Neural cell (in vitro differentiated cells): ENCODE data around the gene BCKDHB. TPM values are rescaled to one million over a fixed set of nuclear protein-coding genes. Genes with fewer than 3 reads are reported as not detected.

Source experiments
- H2AFZ ChIP-seq: fragments of 200-600, 300-800 bp; sonication (generic), shearing (Covaris generic); 2 replicates; pipeline ENCODE4 v1.6.0; 2014; ENCODE audit warnings: low read depth, mild to moderate bottlenecking, antibody characterized with exemption, low read length, moderate library complexity
- H3F3A ChIP-seq: fragments of 200-600 bp; shearing (Covaris generic); 2 replicates; pipeline ENCODE4 v1.6.1; 2016; ENCODE audit warnings: mild to moderate bottlenecking, moderate library complexity, mixed read lengths, antibody characterized with exemption, low read length; ENCODE audit not compliant: insufficient read depth, poor library complexity, severe bottlenecking
- H3K27ac ChIP-seq: fragments of 200-600, 300-800 bp; sonication (generic), shearing (Covaris generic); 2 replicates; pipeline ENCODE4 v1.5.1; 2014; ENCODE audit warnings: mild to moderate bottlenecking, low read length, moderate library complexity
- H3K27me3 ChIP-seq: fragments of 300-800, 200-600 bp; sonication (generic), shearing (Covaris generic); 2 replicates; pipeline ENCODE4 v1.6.0; 2014; ENCODE audit warnings: mild to moderate bottlenecking, low read depth, low read length, moderate library complexity; ENCODE audit not compliant: insufficient read depth
- H3K36me3 ChIP-seq: fragments of 300-800, 200-600 bp; sonication (generic), shearing (Covaris generic); 2 replicates; pipeline ENCODE4 v1.5.1; 2014; ENCODE audit warnings: mild to moderate bottlenecking, antibody characterized with exemption, low read length, moderate library complexity; ENCODE audit not compliant: insufficient read depth
- H3K4me2 ChIP-seq: fragments of 300-800, 200-600 bp; sonication (generic), shearing (Covaris generic); 2 replicates; pipeline ENCODE4 v1.6.0; 2014; ENCODE audit warnings: mild to moderate bottlenecking, low read length
- H3K4me3 ChIP-seq: fragments of 300-800, 200-600 bp; sonication (generic), shearing (Covaris generic); 2 replicates; pipeline ENCODE4 v1.5.1; 2014; ENCODE audit warnings: mild to moderate bottlenecking, low read length, moderate library complexity
- H3K79me2 ChIP-seq: fragments of 200-600 bp; shearing (Covaris generic); replicated peaks from 2 replicates; pipeline ENCODE4 v1.6.0; 2014; ENCODE audit warnings: mild to moderate bottlenecking, low read length, moderate library complexity; ENCODE audit not compliant: insufficient read depth
- H3K9ac ChIP-seq: fragments of 300-800, 200-600 bp; sonication (generic), shearing (Covaris generic); 2 replicates; pipeline ENCODE4 v1.6.1; 2016; ENCODE audit warnings: mild to moderate bottlenecking, low read length, mixed read lengths
- H3K9me2 ChIP-seq: fragments of 200-600 bp; shearing (Covaris generic); 2 replicates; pipeline ENCODE4 v1.6.1; 2016; ENCODE audit warnings: mild to moderate bottlenecking, low read length, mixed read lengths; ENCODE audit not compliant: insufficient read depth
- H3K9me3 ChIP-seq: fragments of 200-600, 300-800 bp; sonication (generic), shearing (Covaris generic); 2 replicates; pipeline ENCODE4 v1.6.1; 2016; ENCODE audit warnings: mild to moderate bottlenecking, mixed run types, low read length, moderate library complexity, mixed read lengths
- H4K20me1 ChIP-seq: fragments of 200-600 bp; shearing (Covaris generic); 2 replicates; pipeline ENCODE4 v1.6.1; 2016; ENCODE audit warnings: mild to moderate bottlenecking, mixed run types; ENCODE audit not compliant: insufficient read depth
- CTCF ChIP-seq: fragments of 450-650 bp; IDR thresholded peaks from 2 replicates; pipeline ENCODE4 v1.5.1; 2014; ENCODE audit warnings: antibody characterized with exemption, mild to moderate bottlenecking, moderate library complexity; ENCODE audit not compliant: poor library complexity, severe bottlenecking
- EP300 ChIP-seq: fragments of 450-650 bp; conservative IDR thresholded peaks from 2 replicates; pipeline ENCODE4 v1.6.1; 2014; ENCODE audit warnings: antibody characterized with exemption, mild to moderate bottlenecking, moderate library complexity; ENCODE audit not compliant: poor library complexity, severe bottlenecking
- EZH2 ChIP-seq: fragments of 200-600, 300-800 bp; shearing (Covaris generic), sonication (generic); IDR thresholded peaks from 2 replicates; pipeline ENCODE4 v1.6.1; 2014; ENCODE audit warnings: antibody characterized with exemption, low read length, borderline replicate concordance, mild to moderate bottlenecking; ENCODE audit not compliant: insufficient read depth, poor library complexity, severe bottlenecking
- MXI1 ChIP-seq: fragments of 450-650 bp; conservative IDR thresholded peaks from 2 replicates; pipeline ENCODE4 v1.6.1; 2014; ENCODE audit warnings: antibody characterized with exemption, mild to moderate bottlenecking; ENCODE audit not compliant: poor library complexity, severe bottlenecking
- POLR2AphosphoS5 ChIP-seq: IDR thresholded peaks from 2 replicates; pipeline ENCODE4 v1.6.1; 2012
- RAD21 ChIP-seq: fragments of 450-650 bp; conservative IDR thresholded peaks from 2 replicates; pipeline ENCODE4 v1.6.1; 2014; ENCODE audit warnings: antibody characterized with exemption, mild to moderate bottlenecking, moderate library complexity
- REST ChIP-seq: IDR thresholded peaks from 2 replicates; pipeline ENCODE4 v1.6.1; 2012; ENCODE audit warnings: borderline replicate concordance
- SMC3 ChIP-seq: fragments of 450-650 bp; conservative IDR thresholded peaks from 2 replicates; pipeline ENCODE4 v1.6.1; 2014; ENCODE audit warnings: antibody characterized with exemption, mild to moderate bottlenecking, moderate library complexity; ENCODE audit not compliant: poor library complexity
- TAF1 ChIP-seq: IDR thresholded peaks from 2 replicates; pipeline ENCODE4 v1.6.1; 2012; ENCODE audit warnings: low read depth
- polyA plus RNA-seq: library from polyadenylated mRNA; depleted of rRNA; stranded (reverse); fragments of >200 nt; gene quantifications from 2 replicates; pipeline ENCODE4 v1.2.3, GENCODE V29; 2014

The BCKDHB gene
- polyA plus RNA-seq, 1 donor from 2014 or later, result 16.1 TPM

GRCh38 chr6:80276861-80277260, 170.4 kb downstream of the BCKDHB start:
- Histone ChIP-seq H3K4me3 (no peak overlapping the region), H4K20me1 (no peaks in the 10 kb centered on the region), H2AFZ (no peak overlapping the region), H3K9me3 (no peaks in the 10 kb centered on the region), H3F3A (no peaks in the 10 kb centered on the region), H3K4me2 (no peak overlapping the region), H3K27ac (no peak overlapping the region), H3K79me2 (no peaks in the 10 kb centered on the region), H3K9me2 (no peaks in the 10 kb centered on the region), H3K27me3 (no peaks in the 10 kb centered on the region), H3K9ac (no peak overlapping the region), H3K36me3 (no peaks in the 10 kb centered on the region)
- no peak for TF ChIP-seq CTCF
- no peak for TF ChIP-seq REST
- TF ChIP-seq RAD21, result no peak
- TF ChIP-seq MXI1, result no peak
- no peak for TF ChIP-seq POLR2AphosphoS5
- TF ChIP-seq SMC3, result no peak

- Histone ChIP-seq H3K4me3 (no peak overlapping the region), H3K27me3 (no peaks in the 10 kb centered on the region), H3K79me2 (no peaks in the 10 kb centered on the region), H3F3A (no peaks in the 10 kb centered on the region), H3K9ac (no peak overlapping the region), H3K4me2 (no peak overlapping the region), H3K9me3 (no peaks in the 10 kb centered on the region), H4K20me1 (no peaks in the 10 kb centered on the region), H3K9me2 (no peaks in the 10 kb centered on the region), H3K36me3 (no peaks in the 10 kb centered on the region), H2AFZ (no peak overlapping the region), H3K27ac (no peak overlapping the region)
- TF ChIP-seq TAF1 (no peak), CTCF (no peak), EP300 (no peak), POLR2AphosphoS5 (no peak), SMC3 (no peak), REST (no peak), RAD21 (no peak), MXI1 (no peak), EZH2 (no peak)
Measured at GRCh38 chr6:80277501-80277900, 171.0 kb downstream of the BCKDHB start.
